Fibroblast of lung (primary cell): Measurements from ENCODE around the gene RNF126. TPM values are rescaled to one million over a fixed set of nuclear protein-coding genes. Genes with fewer than 3 reads are reported as not detected.

Experiments
- DNase-seq, 2 donors: peaks; one replicate each; pipeline versions ENCODE4 v3.0.0 to v3.0.0-alpha.2; 2010; ENCODE audit warnings: low read depth in 2 of 2
- H2AFZ ChIP-seq: 2 replicates; pipeline ENCODE4 v1.5.1; 2012; ENCODE audit warnings: low read length, control low read depth, inconsistent platforms
- H3K27ac ChIP-seq: 2 replicates; pipeline ENCODE4 v1.5.1; 2011; ENCODE audit warnings: low read length, control low read depth; ENCODE audit not compliant: insufficient read depth
- H3K27me3 ChIP-seq: 2 replicates; pipeline ENCODE4 v1.5.1; 2011; ENCODE audit warnings: mild to moderate bottlenecking, low read length; ENCODE audit not compliant: control insufficient read depth, insufficient read depth
- H3K36me3 ChIP-seq: 2 replicates; pipeline ENCODE4 v1.5.1; 2011; ENCODE audit warnings: low read length; ENCODE audit not compliant: control insufficient read depth, insufficient read depth
- H3K4me1 ChIP-seq: 2 replicates; pipeline ENCODE4 v1.5.1; 2011; ENCODE audit warnings: low read length; ENCODE audit not compliant: control insufficient read depth, insufficient read depth; ENCODE audit errors: extremely low read depth
- H3K4me2 ChIP-seq: 2 replicates; pipeline ENCODE4 v1.5.1; 2011; ENCODE audit warnings: low read length, control low read depth; ENCODE audit not compliant: insufficient read depth; ENCODE audit errors: extremely low read depth
- H3K4me3 ChIP-seq, 4 experiments: fragments of 200-600 bp in 1 of 4; sonication (generic) in 1 of 4; replicated peaks in 1 of 4; 2 replicates each; pipeline ENCODE4 v1.5.1; 2011 to 2016; ENCODE audit warnings: low read length in 4 of 4, low read depth in 3 of 4, mild to moderate bottlenecking in 3 of 4, control low read depth in 2 of 4, inconsistent platforms in 1 of 4, mixed read lengths in 1 of 4; ENCODE audit not compliant: insufficient read depth in 1 of 4; ENCODE audit errors: control extremely low read depth in 1 of 4
- H3K79me2 ChIP-seq: 2 replicates; pipeline ENCODE4 v1.5.1; 2012; ENCODE audit warnings: mild to moderate bottlenecking, low read length, inconsistent platforms; ENCODE audit not compliant: control insufficient read depth, insufficient read depth
- H3K9ac ChIP-seq: 2 replicates; pipeline ENCODE4 v1.5.1; 2011; ENCODE audit warnings: mild to moderate bottlenecking, low read length, control low read depth; ENCODE audit not compliant: insufficient read depth
- H3K9me3 ChIP-seq: 2 replicates; pipeline ENCODE4 v1.5.1; 2012; ENCODE audit warnings: low read depth, low read length; ENCODE audit not compliant: control insufficient read depth, insufficient read depth
- H4K20me1 ChIP-seq: 2 replicates; pipeline ENCODE4 v1.5.1; 2011; ENCODE audit warnings: low read length; ENCODE audit not compliant: control insufficient read depth, insufficient read depth; ENCODE audit errors: extremely low read depth
- CTCF ChIP-seq, 2 donors: IDR thresholded peaks in 1 of 2; conservative IDR thresholded peaks in 1 of 2; 1 replicate in 1 of 2; 2 replicates in 1 of 2; pipeline ENCODE4 v1.5.1; 2011 to 2012; ENCODE audit warnings: low read length in 2 of 2, control low read depth in 1 of 2, inconsistent platforms in 1 of 2, low read depth in 1 of 2, mild to moderate bottlenecking in 1 of 2
- EZH2 ChIP-seq: IDR thresholded peaks from 2 replicates; pipeline ENCODE4 v1.5.1; 2012; ENCODE audit warnings: low read length, control low read depth, mild to moderate bottlenecking; ENCODE audit errors: missing control alignments
- polyA plus RNA-seq, 2 donors: library from polyadenylated mRNA; depleted of rRNA in 1 of 2; stranded (reverse) in 1 of 2; unstranded in 1 of 2; fragments of >200 nt; gene quantifications; 2 replicates each; pipeline ENCODE4 v1.2.1, GENCODE V29; 2011 to 2012; ENCODE audit warnings: missing spikeins in 1 of 2
- total RNA-seq: library from RNA; depleted of rRNA; stranded (reverse); fragments of >200 nt; gene quantifications from 2 replicates; pipeline ENCODE4 v1.2.1, GENCODE V29; 2014

RNF126 gene
- total and polyA plus RNA-seq, 2 donors (not counting 1 experiment from before 2014, with no cell fraction given) = 7.8 to 18.0 TPM

- DNase-seq = no peak
- H3K9ac ChIP-seq = no peak overlapping the region
- H3K79me2 ChIP-seq = peaks cover 97% of the 10 kb centered on the region
- TF ChIP-seq CTCF (conservative IDR thresholded peaks at IDR 0.05 in 1 of 2, IDR thresholded peaks at IDR 0.05 in 1 of 2; ENCODE audit: low read depth in 1 of 2, low read length in 2 of 2) (no peak), EZH2 (no peak)
- H3K4me3 ChIP-seq = no peak overlapping the region
- H3K4me1 ChIP-seq = peaks cover 4% of the 10 kb centered on the region
- peaks cover 13% of the 10 kb centered on the region for H3K36me3 ChIP-seq
- no peak overlapping the region for H2AFZ ChIP-seq
- H4K20me1 ChIP-seq = peaks cover 3% of the 10 kb centered on the region
- H3K9me3 ChIP-seq = no peaks in the 10 kb centered on the region
- no peak overlapping the region for H3K27ac ChIP-seq
- no peak overlapping the region for H3K4me2 ChIP-seq
- no peaks in the 10 kb centered on the region for H3K27me3 ChIP-seq
Measured at GRCh38 chr19:656751-657559, 6.1 kb downstream of the RNF126 start.

GRCh38 chr19:655691-656090 lies 7.3 kb downstream of the RNF126 start:
- Histone ChIP-seq H3K27ac (no peak overlapping the region), H4K20me1 (peaks cover 3% of the 10 kb centered on the region), H2AFZ (no peak overlapping the region), H3K36me3 (peaks cover 16% of the 10 kb centered on the region), H3K4me1 (peaks cover 4% of the 10 kb centered on the region), H3K79me2 (peaks cover 91% of the 10 kb centered on the region), H3K27me3 (no peaks in the 10 kb centered on the region), H3K4me2 (no peak overlapping the region), H3K9ac (no peak overlapping the region), H3K4me3 (no peak overlapping the region), H3K9me3 (no peaks in the 10 kb centered on the region)
- no peak for DNase-seq
- TF ChIP-seq EZH2 (no peak), CTCF (conservative IDR thresholded peaks at IDR 0.05 in 1 of 2, IDR thresholded peaks at IDR 0.05 in 1 of 2; ENCODE audit: low read depth in 1 of 2, low read length in 2 of 2) (no peak)

- H3K27ac ChIP-seq = no peak overlapping the region
- no peaks in the 10 kb centered on the region for H3K4me1 ChIP-seq
- peaks cover 68% of the 10 kb centered on the region for H3K79me2 ChIP-seq
- H4K20me1 ChIP-seq = no peaks in the 10 kb centered on the region
- no peak overlapping the region for H3K4me2 ChIP-seq
- DNase-seq = no peak
- no peaks in the 10 kb centered on the region for H3K27me3 ChIP-seq
- no peak overlapping the region for H3K4me3 ChIP-seq
- no peak overlapping the region for H2AFZ ChIP-seq
- peaks cover 20% of the 10 kb centered on the region for H3K36me3 ChIP-seq
- no peak overlapping the region for H3K9ac ChIP-seq
- H3K9me3 ChIP-seq = no peaks in the 10 kb centered on the region
- TF ChIP-seq CTCF (conservative IDR thresholded peaks at IDR 0.05 in 1 of 2, IDR thresholded peaks at IDR 0.05 in 1 of 2; ENCODE audit: low read depth in 1 of 2, low read length in 2 of 2) = no peak
Measured at GRCh38 chr19:653425-653824, 9.6 kb downstream of the RNF126 start.
